Vagina (tissue), 2 donors: ENCODE results near the gene DNASE1L3. TPM values are rescaled to one million over a fixed set of nuclear protein-coding genes. Genes with fewer than 3 reads are reported as not detected.

Experiments used
- DNase-seq, 2 donors: peaks; one replicate each; pipeline ENCODE4 v3.0.0-alpha.2; 2017; ENCODE audit errors: extremely low spot score in 2 of 2
- H3K27ac ChIP-seq: fragments of 200-600 bp; sonication (generic); one replicate; pipeline ENCODE4 v1.5.1; 2019
- H3K27me3 ChIP-seq: fragments of 200-600 bp; sonication (generic); one replicate; pipeline ENCODE4 v1.5.1; 2019
- H3K36me3 ChIP-seq, 2 donors: fragments of 200-600 bp; sonication (generic); one replicate each; pipeline ENCODE4 v1.5.1; 2017 to 2019
- H3K4me1 ChIP-seq: fragments of 200-600 bp; sonication (generic); one replicate; pipeline ENCODE4 v1.5.1; 2019
- H3K4me3 ChIP-seq, 2 donors: fragments of 200-600 bp; sonication (generic); 1 replicate in 1 of 2; 2 replicates in 1 of 2; pipeline ENCODE4 v1.5.1; 2016 to 2019
- H3K9me3 ChIP-seq: fragments of 200-600 bp; sonication (generic); one replicate; pipeline ENCODE4 v1.5.1; 2019
- POLR2A ChIP-seq, 2 donors: fragments of 450-650 bp; IDR thresholded peaks; one replicate each; pipeline ENCODE4 v1.6.1; 2017; ENCODE audit warnings: antibody characterized with exemption in 2 of 2, mild to moderate bottlenecking in 2 of 2, moderate library complexity in 2 of 2
- POLR2AphosphoS5 ChIP-seq, 2 donors: sonication (generic); formaldehyde crosslinking; IDR thresholded peaks; one replicate each; pipeline ENCODE4 v1.9.0; 2017; ENCODE audit warnings: antibody characterized with exemption in 2 of 2, mild to moderate bottlenecking in 2 of 2, low read depth in 1 of 2; ENCODE audit not compliant: insufficient read depth in 1 of 2
- intact Hi-C: fragments of 100-400 bp; cut with DNase I; formaldehyde crosslinking; loops from one replicate; pipeline ENCODE4 v1.15.1; 2023
- total RNA-seq: library from RNA; depleted of rRNA; stranded (reverse); fragments of >200 nt; gene quantifications from one replicate; pipeline ENCODE4 v1.2.3, GENCODE V29; 2016
- TF ChIP-seq, protein P1 (sequence below), 3 experiments: fragments of 450-650 bp in 2 of 3; fragments of 200-600 bp in 1 of 3; sonication (generic) in 1 of 3; IDR thresholded peaks; one replicate each; pipeline ENCODE4 v1.5.1; 2017 to 2019; ENCODE audit warnings: antibody characterized with exemption in 3 of 3, mild to moderate bottlenecking in 2 of 3, moderate library complexity in 2 of 3

DNASE1L3 gene
- total RNA-seq, 1 donor from 2014 or later: 13.3 TPM

DNA sequence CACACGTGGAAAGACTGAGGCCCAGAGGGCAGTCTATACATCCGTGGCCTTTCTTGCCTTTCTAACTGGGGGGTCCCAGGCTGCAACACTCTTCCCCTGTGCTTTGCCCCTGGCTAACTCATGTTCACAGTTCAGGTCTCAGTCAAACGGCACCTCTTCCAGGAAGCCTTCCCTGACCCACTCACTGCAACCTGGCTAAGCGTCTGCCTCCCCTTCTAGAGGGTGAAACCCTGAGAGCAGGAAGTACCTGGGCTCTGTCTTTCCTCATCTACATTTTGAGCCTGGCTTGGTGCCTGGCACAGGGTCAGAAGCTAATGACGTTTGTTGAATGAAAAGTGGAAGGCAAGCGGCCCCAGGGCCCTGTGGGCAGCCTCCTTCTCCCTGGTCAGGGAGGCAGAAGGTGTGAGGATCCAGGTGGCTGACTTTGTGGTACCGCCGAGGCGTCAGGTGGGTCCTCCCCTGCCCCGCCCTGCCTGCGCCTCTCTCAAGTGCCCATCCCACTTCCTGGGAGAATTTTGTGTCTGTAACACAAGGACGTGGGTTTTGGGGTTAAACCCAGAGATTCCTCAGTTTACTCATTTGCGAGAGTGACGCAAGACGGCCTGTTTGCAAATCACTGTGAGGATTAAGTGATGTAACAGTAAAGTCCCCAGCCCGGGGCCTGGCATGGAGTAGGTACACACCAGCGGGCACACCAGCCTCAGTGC is 32.1 kb downstream of the DNASE1L3 start:
- no peaks in the 10 kb centered on the region for H3K9me3 ChIP-seq
- TF ChIP-seq POLR2AphosphoS5 (IDR thresholded peaks at IDR 0.05; ENCODE audit: insufficient read depth in 1 of 2, low read depth in 1 of 2) (no peak), POLR2A (IDR thresholded peaks at IDR 0.05) (no peak)
- TF ChIP-seq, protein P1, sequence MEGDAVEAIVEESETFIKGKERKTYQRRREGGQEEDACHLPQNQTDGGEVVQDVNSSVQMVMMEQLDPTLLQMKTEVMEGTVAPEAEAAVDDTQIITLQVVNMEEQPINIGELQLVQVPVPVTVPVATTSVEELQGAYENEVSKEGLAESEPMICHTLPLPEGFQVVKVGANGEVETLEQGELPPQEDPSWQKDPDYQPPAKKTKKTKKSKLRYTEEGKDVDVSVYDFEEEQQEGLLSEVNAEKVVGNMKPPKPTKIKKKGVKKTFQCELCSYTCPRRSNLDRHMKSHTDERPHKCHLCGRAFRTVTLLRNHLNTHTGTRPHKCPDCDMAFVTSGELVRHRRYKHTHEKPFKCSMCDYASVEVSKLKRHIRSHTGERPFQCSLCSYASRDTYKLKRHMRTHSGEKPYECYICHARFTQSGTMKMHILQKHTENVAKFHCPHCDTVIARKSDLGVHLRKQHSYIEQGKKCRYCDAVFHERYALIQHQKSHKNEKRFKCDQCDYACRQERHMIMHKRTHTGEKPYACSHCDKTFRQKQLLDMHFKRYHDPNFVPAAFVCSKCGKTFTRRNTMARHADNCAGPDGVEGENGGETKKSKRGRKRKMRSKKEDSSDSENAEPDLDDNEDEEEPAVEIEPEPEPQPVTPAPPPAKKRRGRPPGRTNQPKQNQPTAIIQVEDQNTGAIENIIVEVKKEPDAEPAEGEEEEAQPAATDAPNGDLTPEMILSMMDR (IDR thresholded peaks at IDR 0.05): no peak
- no peaks in the 10 kb centered on the region for H3K36me3 ChIP-seq
- no peak overlapping the region for H3K4me3 ChIP-seq
- intact Hi-C loops: loop anchor here (10.0 kb wide), 1 partner anchor 314 kb away; no protein-coding TSS in a partner anchor
- no peaks in the 10 kb centered on the region for H3K27me3 ChIP-seq
- H3K27ac ChIP-seq: no peak overlapping the region
- DNase-seq: no peak
- H3K4me1 ChIP-seq: peaks cover 14% of the 10 kb centered on the region

GRCh38 chr3:58177747-58178527 is 32.8 kb downstream of the DNASE1L3 start:
- Histone ChIP-seq H3K4me3 (peak overlapping the region; percentile 46 to 58), H3K4me1 (peaks cover 14% of the 10 kb centered on the region), H3K9me3 (no peaks in the 10 kb centered on the region), H3K36me3 (no peaks in the 10 kb centered on the region), H3K27ac (peak overlapping the region; percentile 53), H3K27me3 (no peaks in the 10 kb centered on the region)
- intact Hi-C loops: loop anchor here (10.0 kb wide), 1 partner anchor 313 kb away; no protein-coding TSS in a partner anchor
- DNase-seq: no peak
- TF ChIP-seq POLR2A (IDR thresholded peaks at IDR 0.05): no peak
- TF ChIP-seq, protein P1 (IDR thresholded peaks at IDR 0.05): peak; percentile 79 to 95 (median 95)
- peak in 1 of 2 donors; percentile 46 for TF ChIP-seq POLR2AphosphoS5 (IDR thresholded peaks at IDR 0.05; ENCODE audit: insufficient read depth in 1 of 2, low read depth in 1 of 2)

GRCh38 chr3:58176827-58177489 is 33.8 kb downstream of the DNASE1L3 start:
- intact Hi-C loops: loop anchor here (10.0 kb wide), 1 partner anchor 312 kb away; no protein-coding TSS in a partner anchor

GRCh38 chr3:58176185-58176530 is 34.6 kb downstream of the DNASE1L3 start:
- TF ChIP-seq POLR2AphosphoS5 (IDR thresholded peaks at IDR 0.05; ENCODE audit: insufficient read depth in 1 of 2, low read depth in 1 of 2) (no peak), POLR2A (IDR thresholded peaks at IDR 0.05) (no peak)
- TF ChIP-seq, protein P1 (IDR thresholded peaks at IDR 0.05): no peak
- H3K9me3 ChIP-seq: no peaks in the 10 kb centered on the region
- peaks cover 14% of the 10 kb centered on the region for H3K4me1 ChIP-seq
- no peak overlapping the region for H3K4me3 ChIP-seq
- DNase-seq: no peak
- no peak overlapping the region for H3K27ac ChIP-seq
- intact Hi-C loops: loop anchor here (10.0 kb wide), 1 partner anchor 311 kb away; no protein-coding TSS in a partner anchor
- H3K36me3 ChIP-seq: peaks cover 0 to 4% of the 10 kb centered on the region in 2 donors
- H3K27me3 ChIP-seq: no peaks in the 10 kb centered on the region

More at GRCh38 chr3:58176827-58177489, 33.8 kb downstream of the DNASE1L3 start:
- no peak overlapping the region for H3K27ac ChIP-seq
- no peak for DNase-seq
- H3K4me1 ChIP-seq: peaks cover 14% of the 10 kb centered on the region
- H3K27me3 ChIP-seq: no peaks in the 10 kb centered on the region
- H3K4me3 ChIP-seq: no peak overlapping the region
- TF ChIP-seq POLR2A (IDR thresholded peaks at IDR 0.05) (no peak), POLR2AphosphoS5 (IDR thresholded peaks at IDR 0.05; ENCODE audit: insufficient read depth in 1 of 2, low read depth in 1 of 2) (no peak)
- TF ChIP-seq, protein P1 (IDR thresholded peaks at IDR 0.05): no peak
- H3K36me3 ChIP-seq: no peaks in the 10 kb centered on the region
- H3K9me3 ChIP-seq: no peaks in the 10 kb centered on the region
